ENCODE data around the gene EFCAB7. TPM values are rescaled to one million over a fixed set of nuclear protein-coding genes. Genes with fewer than 3 reads are reported as not detected.

EFCAB7 gene
- total RNA-seq, 1 experiment from 2014 or later: 2.8 TPM

GRCh38 chr1:63559357-63559756 is 36.0 kb downstream of the EFCAB7 start (continued):
- TF ChIP-seq MXD4 (CRISPR knock-in tag; IDR thresholded peaks at IDR 0.05; ENCODE audit: borderline replicate concordance): no peak
- no peak for TF ChIP-seq RORB (CRISPR knock-in tag; IDR thresholded peaks at IDR 0.05)

- DNase-seq (ENCODE audit: low spot score) (no peak), ATAC-seq (no peak)
- Mint-ChIP-seq H3K4me3 (no peak overlapping the region), H3K4me1 (no peaks in the 10 kb centered on the region), H3K27ac (no peak overlapping the region), H3K27me3 (ENCODE audit: low read depth) (no peaks in the 10 kb centered on the region), H3K36me3 (peaks cover 15% of the 10 kb centered on the region), H3K9me3 (peaks cover 26% of the 10 kb centered on the region)
- no peak for TF ChIP-seq JUN (CRISPR knock-in tag; IDR thresholded peaks at IDR 0.05)
- no peak for TF ChIP-seq E2F5 (CRISPR knock-in tag; IDR thresholded peaks at IDR 0.05)
- no peak for TF ChIP-seq ZBTB43 (CRISPR knock-in tag; IDR thresholded peaks at IDR 0.05)
- POLR2A ChIA-PET: no interaction called here
- CTCF ChIA-PET: interaction anchor here (0.7 to 1.4 kb wide), 2 partner anchors 9 to 12 kb away, joined by 3 to 5 read pairs; no protein-coding TSS in a partner anchor
Observed at GRCh38 chr1:63563745-63564144, 40.4 kb downstream of the EFCAB7 start.

GRCh38 chr1:63569068-63569467 is 45.7 kb downstream of the EFCAB7 start:
- peaks cover 12% of the 10 kb centered on the region for H3K36me3 Mint-ChIP-seq
- peaks cover 24% of the 10 kb centered on the region for H3K4me1 Mint-ChIP-seq
- ATAC-seq: no peak
- H3K27me3 Mint-ChIP-seq (ENCODE audit: low read depth): no peaks in the 10 kb centered on the region
- H3K4me3 Mint-ChIP-seq: no peak overlapping the region
- POLR2A ChIA-PET: no interaction called here
- peaks cover 19% of the 10 kb centered on the region for H3K9me3 Mint-ChIP-seq
- TF ChIP-seq ESRRA (CRISPR knock-in tag; IDR thresholded peaks at IDR 0.05; ENCODE audit: borderline replicate concordance): no peak
- TF ChIP-seq ARID4B (CRISPR knock-in tag; IDR thresholded peaks at IDR 0.05; ENCODE audit: borderline replicate concordance): no peak
- no peak for TF ChIP-seq STAT6 (CRISPR knock-in tag; conservative IDR thresholded peaks at IDR 0.05; ENCODE audit: low read depth)
- no peak for TF ChIP-seq NFYB (CRISPR knock-in tag; conservative IDR thresholded peaks at IDR 0.05; ENCODE audit: low read depth)
- TF ChIP-seq ZNF138 (CRISPR knock-in tag; conservative IDR thresholded peaks at IDR 0.05): no peak
- TF ChIP-seq ZBTB21 (CRISPR knock-in tag; IDR thresholded peaks at IDR 0.05; ENCODE audit: borderline replicate concordance): no peak
- no peak for TF ChIP-seq ZNF416 (CRISPR knock-in tag; IDR thresholded peaks at IDR 0.05)
- no peak for TF ChIP-seq ATF1 (CRISPR knock-in tag; IDR thresholded peaks at IDR 0.05)
- no peak for TF ChIP-seq MYBL2 (CRISPR knock-in tag; IDR thresholded peaks at IDR 0.05)
- CTCF ChIA-PET: no interaction called here
- no peak for DNase-seq (ENCODE audit: low spot score)
- peak overlapping the region; percentile 2 for H3K27ac Mint-ChIP-seq
